CD4-positive, CD25-positive, alpha-beta regulatory T cell (primary cell): ENCODE measurements around the gene CTBP1. TPM values are rescaled to one million over a fixed set of nuclear protein-coding genes. Genes with fewer than 3 reads are reported as not detected.
"Not testable (repeated sequence)": the region's sequence is repeated elsewhere in the genome, so short reads cannot be mapped to it uniquely, and the experiment has no call there.

ENCODE experiments used
- ATAC-seq, 2 donors: fragments of 150-1000 bp; cut with Tn5 transposase; one replicate each; pipeline ENCODE4 v1.10.0; 2021; ENCODE audit warnings: low read depth in 2 of 2, moderate number of reproducible peaks in 2 of 2, moderate library complexity in 1 of 2
- DNase-seq, 3 donors: peaks; one replicate each; pipeline versions ENCODE4 v3.0.0 to v3.0.0-alpha.2; 2012 to 2022; ENCODE audit warnings: mixed read lengths in 1 of 3
- H3K27ac ChIP-seq: one replicate; pipeline ENCODE4 v1.7.0; 2013; ENCODE audit warnings: mild to moderate bottlenecking, low read length; ENCODE audit not compliant: insufficient read depth, poor library complexity, severe bottlenecking
- H3K27me3 ChIP-seq: one replicate; pipeline ENCODE4 v1.7.0; 2013; ENCODE audit warnings: low read length; ENCODE audit not compliant: control insufficient read depth, insufficient read depth
- H3K36me3 ChIP-seq: one replicate; pipeline ENCODE4 v1.7.0; 2013; ENCODE audit warnings: mild to moderate bottlenecking, low read length, moderate library complexity; ENCODE audit not compliant: control insufficient read depth, insufficient read depth
- H3K4me1 ChIP-seq: 2 replicates; pipeline ENCODE4 v1.7.0; 2013; ENCODE audit warnings: mild to moderate bottlenecking, low read length; ENCODE audit not compliant: insufficient read depth, control insufficient read depth, poor library complexity, severe bottlenecking
- H3K4me3 ChIP-seq: one replicate; pipeline ENCODE4 v1.7.0; 2013; ENCODE audit warnings: low read depth, mild to moderate bottlenecking, low read length, moderate library complexity
- H3K9me3 ChIP-seq, 2 experiments: 1 replicate in 1 of 2; 2 replicates in 1 of 2; pipeline ENCODE4 v1.7.0; 2013; ENCODE audit warnings: low read length in 2 of 2, mild to moderate bottlenecking in 1 of 2, moderate library complexity in 1 of 2; ENCODE audit not compliant: control insufficient read depth in 2 of 2
- H3K27ac Mint-ChIP-seq, 3 donors: one replicate each; pipeline ENCODE4 v1.8.0; 2020 to 2022; ENCODE audit warnings: mild to moderate bottlenecking in 3 of 3, mixed read lengths in 3 of 3, moderate library complexity in 2 of 3
- H3K27me3 Mint-ChIP-seq: one replicate; pipeline ENCODE4 v1.8.0; 2022; ENCODE audit warnings: mild to moderate bottlenecking, mixed read lengths
- H3K36me3 Mint-ChIP-seq: one replicate; pipeline ENCODE4 v1.8.0; 2020; ENCODE audit warnings: mixed read lengths
- H3K4me1 Mint-ChIP-seq, 4 donors: one replicate each; pipeline ENCODE4 v1.8.0; 2020 to 2022; ENCODE audit warnings: mixed read lengths in 4 of 4, mild to moderate bottlenecking in 1 of 4
- H3K4me3 Mint-ChIP-seq, 4 donors: one replicate each; pipeline ENCODE4 v1.8.0; 2020 to 2022; ENCODE audit warnings: mild to moderate bottlenecking in 4 of 4, mixed read lengths in 4 of 4, moderate library complexity in 3 of 4
- H3K9me3 Mint-ChIP-seq, 7 donors: one replicate each; pipeline ENCODE4 v1.8.0; 2020 to 2022; ENCODE audit warnings: mixed read lengths in 7 of 7, mild to moderate bottlenecking in 3 of 7, moderate library complexity in 2 of 7
- polyA plus RNA-seq, 4 donors: library from polyadenylated mRNA; unstranded; fragments of 300-500 nt; fragmentation: Illumina TruSeq; gene quantifications; one replicate each; pipeline ENCODE4 v1.2.3, GENCODE V29; 2021
- total RNA-seq: library from RNA; stranded (reverse); gene quantifications from one replicate; pipeline ENCODE4 v1.2.3, GENCODE V29; 2022

The CTBP1 gene
- total and polyA plus RNA-seq, 5 donors from 2014 or later, result 32.4 to 198 (median 67.2) TPM

- peaks cover 40% of the 10 kb centered on the region for H3K4me1 ChIP-seq
- H3K4me3 ChIP-seq, result no peak overlapping the region
- no peak overlapping the region for H3K27ac ChIP-seq
- peaks cover 8 to 69% (median 37%) of the 10 kb centered on the region in 4 donors for H3K4me1 Mint-ChIP-seq
- H3K36me3 ChIP-seq, result peaks cover 35% of the 10 kb centered on the region
- DNase-seq, result no peak
- no peaks in the 10 kb centered on the region for H3K9me3 ChIP-seq
- no peak overlapping the region for H3K4me3 Mint-ChIP-seq
- no peaks in the 10 kb centered on the region for H3K27me3 ChIP-seq
- no peak for ATAC-seq
- no peaks in the 10 kb centered on the region for H3K9me3 Mint-ChIP-seq
- peaks cover 14% of the 10 kb centered on the region for H3K36me3 Mint-ChIP-seq
- H3K27ac Mint-ChIP-seq, result no peak overlapping the region
- H3K27me3 Mint-ChIP-seq, result no peaks in the 10 kb centered on the region
Measured at GRCh38 chr4:1294424-1294823, 45.5 kb upstream of the CTBP1 start.

- H3K27ac ChIP-seq, result no peak overlapping the region
- no peak for DNase-seq
- H3K36me3 ChIP-seq, result peaks cover 31% of the 10 kb centered on the region
- peaks cover 10 to 66% (median 34%) of the 10 kb centered on the region in 4 donors for H3K4me1 Mint-ChIP-seq
- H3K36me3 Mint-ChIP-seq, result peaks cover 10% of the 10 kb centered on the region
- H3K4me3 Mint-ChIP-seq, result peak overlapping the region in 2 of 4 donors; percentile 29 to 44
- no peak for ATAC-seq
- H3K27me3 ChIP-seq, result no peaks in the 10 kb centered on the region
- peak overlapping the region in 1 of 3 donors; percentile 83 for H3K27ac Mint-ChIP-seq
- no peak overlapping the region for H3K4me3 ChIP-seq
- H3K27me3 Mint-ChIP-seq, result no peaks in the 10 kb centered on the region
- H3K9me3 Mint-ChIP-seq, result no peaks in the 10 kb centered on the region
- no peaks in the 10 kb centered on the region for H3K9me3 ChIP-seq
- H3K4me1 ChIP-seq, result peaks cover 44% of the 10 kb centered on the region
Measured at GRCh38 chr4:1293991-1294390, 45.1 kb upstream of the CTBP1 start.

GRCh38 chr4:1293531-1293941 is 44.6 kb upstream of the CTBP1 start:
- Mint-ChIP-seq H3K27me3 (no peaks in the 10 kb centered on the region), H3K9me3 (no peaks in the 10 kb centered on the region), H3K36me3 (peaks cover 9% of the 10 kb centered on the region), H3K27ac (peak overlapping the region in 1 of 3 donors; percentile 83), H3K4me1 (peaks cover 12 to 68% (median 34%) of the 10 kb centered on the region in 4 donors), H3K4me3 (peak overlapping the region in 2 of 4 donors; percentile 29 to 60)
- no peaks in the 10 kb centered on the region for H3K9me3 ChIP-seq
- DNase-seq, result no peak
- peaks cover 48% of the 10 kb centered on the region for H3K4me1 ChIP-seq
- no peaks in the 10 kb centered on the region for H3K27me3 ChIP-seq
- ATAC-seq, result no peak
- no peak overlapping the region for H3K27ac ChIP-seq
- H3K36me3 ChIP-seq, result peaks cover 28% of the 10 kb centered on the region
- H3K4me3 ChIP-seq, result no peak overlapping the region

- H3K4me3 ChIP-seq, H3K27ac ChIP-seq, H3K9me3 Mint-ChIP-seq, H3K27me3 ChIP-seq, DNase-seq, H3K36me3 Mint-ChIP-seq, ATAC-seq, H3K27me3 Mint-ChIP-seq, H3K9me3 ChIP-seq: not testable (repeated sequence)
- Mint-ChIP-seq H3K4me3 (peak overlapping the region in 1 of 4 donors; percentile 96), H3K4me1 (peaks cover 12 to 65% (median 32%) of the 10 kb centered on the region in 4 donors), H3K27ac (peak overlapping the region in 1 of 3 donors; percentile 51)
- Histone ChIP-seq H3K4me1 (peaks cover 48% of the 10 kb centered on the region), H3K36me3 (peaks cover 20% of the 10 kb centered on the region)
Measured at GRCh38 chr4:1292703-1293011, 43.7 kb upstream of the CTBP1 start.

GRCh38 chr4:1291996-1292702 is 43.2 kb upstream of the CTBP1 start:
- no peaks in the 10 kb centered on the region for H3K36me3 Mint-ChIP-seq
- H3K4me3 ChIP-seq, result peak overlapping the region; percentile 92
- H3K27me3 ChIP-seq, result no peaks in the 10 kb centered on the region
- no peaks in the 10 kb centered on the region for H3K9me3 Mint-ChIP-seq
- H3K4me1 Mint-ChIP-seq, result peaks cover 12 to 59% (median 28%) of the 10 kb centered on the region in 4 donors
- no peaks in the 10 kb centered on the region for H3K27me3 Mint-ChIP-seq
- H3K9me3 ChIP-seq, result no peaks in the 10 kb centered on the region
- H3K36me3 ChIP-seq, result peaks cover 15% of the 10 kb centered on the region
- H3K27ac Mint-ChIP-seq, result peak overlapping the region; percentile 77 to 98 (median 93)
- peaks cover 48% of the 10 kb centered on the region for H3K4me1 ChIP-seq
- H3K4me3 Mint-ChIP-seq, result peak overlapping the region; percentile 87 to 96 (median 94)
- H3K27ac ChIP-seq, result no peak overlapping the region
- no peak for ATAC-seq
- no peak for DNase-seq

GRCh38 chr4:1291091-1291490 is 42.2 kb upstream of the CTBP1 start:
- H3K27me3 Mint-ChIP-seq, result no peaks in the 10 kb centered on the region
- ATAC-seq, result no peak
- no peaks in the 10 kb centered on the region for H3K9me3 ChIP-seq
- no peaks in the 10 kb centered on the region for H3K9me3 Mint-ChIP-seq
- H3K4me1 Mint-ChIP-seq, result peaks cover 12 to 50% (median 24%) of the 10 kb centered on the region in 4 donors
- no peak for DNase-seq
- peak overlapping the region; percentile 87 for H3K27ac ChIP-seq
- H3K27ac Mint-ChIP-seq, result peak overlapping the region in 2 of 3 donors; percentile 96 to 98
- H3K4me3 Mint-ChIP-seq, result peak overlapping the region; percentile 87 to 96 (median 94)
- peaks cover 48% of the 10 kb centered on the region for H3K4me1 ChIP-seq
- H3K27me3 ChIP-seq, result no peaks in the 10 kb centered on the region
- peak overlapping the region; percentile 92 for H3K4me3 ChIP-seq
- H3K36me3 ChIP-seq, result peaks cover 7% of the 10 kb centered on the region
- H3K36me3 Mint-ChIP-seq, result no peaks in the 10 kb centered on the region

- peak overlapping the region; percentile 92 for H3K4me3 ChIP-seq
- DNase-seq (peak in 1 of 3 donors; percentile 31), ATAC-seq (no peak)
Measured at GRCh38 chr4:1290165-1290977, 41.4 kb upstream of the CTBP1 start.

More at GRCh38 chr4:1290165-1290977, 41.4 kb upstream of the CTBP1 start:
- Histone ChIP-seq H3K4me1 (peaks cover 48% of the 10 kb centered on the region), H3K36me3 (peaks cover 7% of the 10 kb centered on the region), H3K9me3 (no peaks in the 10 kb centered on the region), H3K27me3 (no peaks in the 10 kb centered on the region), H3K27ac (peak overlapping the region; percentile 87)
- Mint-ChIP-seq H3K9me3 (no peaks in the 10 kb centered on the region), H3K36me3 (no peaks in the 10 kb centered on the region), H3K27ac (peak overlapping the region in 2 of 3 donors; percentile 96 to 98), H3K4me3 (peak overlapping the region; percentile 87 to 96 (median 94)), H3K27me3 (no peaks in the 10 kb centered on the region), H3K4me1 (peaks cover 12 to 49% (median 24%) of the 10 kb centered on the region in 4 donors)
